Endothelial cell of umbilical vein (primary cell): ENCODE data around the gene CKAP5. TPM values are rescaled to one million over a fixed set of nuclear protein-coding genes. Genes with fewer than 3 reads are reported as not detected.

Source experiments
- BruUV-seq: library from RNA; stranded (reverse); fragments of 400-500 nt; replicated peaks from 2 replicates; lab custom pipeline; 2021; lab: Mats Ljungman, UMichigan
- CTCF ChIA-PET: fragments of 300-600, 350-600 bp; sonication (Branson Sonifier 250); formaldehyde crosslinking; loops from one replicate; lab custom pipeline; 2021; ENCODE audit warnings: antibody characterized with exemption, inconsistent platforms; lab: Charles Lee
- POLR2A ChIA-PET: fragments of 300-600, 350-600 bp; sonication (Branson Sonifier 250); formaldehyde crosslinking; loops from one replicate; lab custom pipeline; 2021; ENCODE audit warnings: antibody characterized with exemption, inconsistent platforms; lab: Charles Lee
- DNase-seq: peaks from one replicate; pipeline ENCODE4 v3.0.0-alpha.2; 2011; ENCODE audit warnings: low read depth, low spot score
- FAIRE-seq: peaks from 2 replicates; lab custom pipeline; 2011; peaks lifted over from hg19 to GRCh38; lab: Jason Lieb, UNC
- H2AFZ ChIP-seq: 2 replicates; pipeline ENCODE4 v1.6.0; 2012; ENCODE audit warnings: low read depth, low read length, control low read depth, inconsistent platforms
- H3K27ac ChIP-seq: 2 replicates; pipeline ENCODE4 v1.5.1; 2011; ENCODE audit warnings: low read depth, mild to moderate bottlenecking, control low read depth, low read length, moderate library complexity; ENCODE audit not compliant: insufficient read depth
- H3K27me3 ChIP-seq, 2 experiments: 2 replicates each; pipeline versions ENCODE4 v1.6.0 to v1.6.1; 2011; ENCODE audit warnings: low read length in 2 of 2, mixed read lengths in 1 of 2; ENCODE audit not compliant: control insufficient read depth in 2 of 2, insufficient read depth in 2 of 2
- H3K36me3 ChIP-seq, 2 experiments: 2 replicates in 1 of 2; 3 replicates in 1 of 2; pipeline ENCODE4 v1.5.1; 2011; ENCODE audit warnings: low read length in 2 of 2, mild to moderate bottlenecking in 1 of 2, moderate library complexity in 1 of 2; ENCODE audit not compliant: control insufficient read depth in 2 of 2, insufficient read depth in 2 of 2; ENCODE audit errors: extremely low read depth in 1 of 2
- H3K4me1 ChIP-seq: 3 replicates; pipeline ENCODE4 v1.5.1; 2011; ENCODE audit warnings: mild to moderate bottlenecking, low read length; ENCODE audit not compliant: control insufficient read depth, insufficient read depth; ENCODE audit errors: extremely low read depth
- H3K4me2 ChIP-seq: 2 replicates; pipeline ENCODE4 v1.6.1; 2011; ENCODE audit warnings: low read length, control low read depth, mixed read lengths; ENCODE audit not compliant: insufficient read depth
- H3K4me3 ChIP-seq, 3 experiments: fragments of 200-600 bp in 1 of 3; sonication (generic), shearing (Covaris generic) in 1 of 3; replicated peaks in 1 of 3; 2 replicates each; pipeline ENCODE4 v1.5.1; 2011 to 2016; ENCODE audit warnings: control low read depth in 3 of 3, low read length in 3 of 3, mild to moderate bottlenecking in 2 of 3, inconsistent platforms in 1 of 3, low read depth in 1 of 3, moderate library complexity in 1 of 3; ENCODE audit not compliant: insufficient read depth in 1 of 3
- H3K79me2 ChIP-seq: 2 replicates; pipeline ENCODE4 v1.6.0; 2012; ENCODE audit warnings: low read length, inconsistent platforms; ENCODE audit not compliant: control insufficient read depth, insufficient read depth
- H3K9ac ChIP-seq: replicated peaks from 2 replicates; pipeline ENCODE3; 2011; ENCODE audit warnings: low read length, control low read depth; ENCODE audit not compliant: insufficient read depth; ENCODE audit errors: extremely low read depth
- H3K9me1 ChIP-seq: replicated peaks from 3 replicates; pipeline ENCODE4 v1.6.0; 2011; ENCODE audit warnings: mild to moderate bottlenecking, low read length; ENCODE audit not compliant: control insufficient read depth, insufficient read depth; ENCODE audit errors: extremely low read depth
- H3K9me3 ChIP-seq: replicated peaks from 2 replicates; pipeline ENCODE4 v1.5.1; 2012; ENCODE audit warnings: low read length, inconsistent platforms; ENCODE audit not compliant: control insufficient read depth, insufficient read depth
- H4K20me1 ChIP-seq: replicated peaks from 2 replicates; pipeline ENCODE3; 2011; ENCODE audit warnings: mild to moderate bottlenecking, low read length; ENCODE audit not compliant: control insufficient read depth, insufficient read depth; ENCODE audit errors: extremely low read depth
- CTCF ChIP-seq, 2 donors: IDR thresholded peaks; 1 replicate in 1 of 2; 2 replicates in 1 of 2; pipeline ENCODE4 v1.5.1; 2011; ENCODE audit warnings: low read length in 2 of 2, mild to moderate bottlenecking in 2 of 2, moderate library complexity in 2 of 2, control low read depth in 1 of 2, inconsistent platforms in 1 of 2, low read depth in 1 of 2; ENCODE audit not compliant: insufficient read depth in 1 of 2; ENCODE audit errors: extremely low read depth in 1 of 2
- EZH2 ChIP-seq: IDR thresholded peaks from 2 replicates; pipeline ENCODE4 v1.6.1; 2012; ENCODE audit warnings: borderline replicate concordance, low read depth, mild to moderate bottlenecking, moderate library complexity, low read length, inconsistent platforms; ENCODE audit not compliant: severe bottlenecking
- FOS ChIP-seq: IDR thresholded peaks from 2 replicates; pipeline ENCODE4 v1.6.1; 2011; ENCODE audit warnings: mild to moderate bottlenecking, low read length, moderate library complexity, borderline replicate concordance; ENCODE audit not compliant: insufficient read depth
- GATA2 ChIP-seq: IDR thresholded peaks from 2 replicates; pipeline ENCODE4 v1.7.0; 2011; ENCODE audit warnings: low read depth, mild to moderate bottlenecking, moderate library complexity, mixed read lengths, low read length; ENCODE audit not compliant: insufficient read length, insufficient read depth
- JUN ChIP-seq: IDR thresholded peaks from 2 replicates; pipeline ENCODE4 v1.6.1; 2011; ENCODE audit warnings: borderline replicate concordance, low read depth; ENCODE audit not compliant: insufficient read length, insufficient read depth
- MAX ChIP-seq: IDR thresholded peaks from 2 replicates; pipeline ENCODE4 v1.6.1; 2011; ENCODE audit not compliant: insufficient read depth, insufficient read length
- MYC ChIP-seq: IDR thresholded peaks from one replicate; pipeline ENCODE4 v1.6.1; 2011; ENCODE audit warnings: mild to moderate bottlenecking, low read depth, low read length
- POLR2A ChIP-seq: IDR thresholded peaks from 2 replicates; pipeline ENCODE4 v1.6.1; 2012; ENCODE audit warnings: low read depth, mild to moderate bottlenecking, control low read depth, low read length
- POLR2AphosphoS5 ChIP-seq: IDR thresholded peaks from 2 replicates; pipeline ENCODE4 v1.6.1; 2012; ENCODE audit warnings: low read depth, mild to moderate bottlenecking, control low read depth, low read length, moderate library complexity; ENCODE audit not compliant: insufficient read depth
- dilution Hi-C: fragments of 300-500 bp; cut with MboI; formaldehyde crosslinking; loops from one replicate; pipeline ENCODE4 v1.15.0; 2019; ENCODE audit warnings: low sequenced_read_pairs; ENCODE audit not compliant: extremely low pct_ligation_motif_present
- intact Hi-C: fragments of 100-400 bp; cut with micrococcal nuclease; formaldehyde crosslinking; loops from one replicate; pipeline ENCODE4 v1.10.0; 2022
- polyA plus RNA-seq, 4 experiments: library from polyadenylated mRNA; depleted of rRNA in 3 of 4; stranded (reverse) in 3 of 4; unstranded in 1 of 4; fragments of >200 nt; gene quantifications; 2 replicates each; pipeline versions ENCODE4 v1.2.1 to v1.2.3, GENCODE V29; 2011 to 2012; ENCODE audit warnings: missing spikeins in 1 of 4
- total RNA-seq: library from RNA; stranded (reverse); gene quantifications from 2 replicates; pipeline ENCODE4 v1.2.3, GENCODE V29; 2021

The CKAP5 gene
- total and polyA plus RNA-seq, 2 donors (not counting 3 experiments of a cell fraction or from before 2014, with no cell fraction given): 47.4 to 138 TPM

- POLR2A ChIA-PET: no interaction called here
- no TSS peak for BruUV-seq
- H3K27ac ChIP-seq: no peak overlapping the region
- H3K9me1 ChIP-seq: no peaks in the 10 kb centered on the region
- H3K4me3 ChIP-seq: no peak overlapping the region
- intact Hi-C loops (no loop called here), dilution Hi-C loops (no loop called here)
- no peaks in the 10 kb centered on the region for H3K27me3 ChIP-seq
- H3K9ac ChIP-seq: no peak overlapping the region
- no peak for FAIRE-seq
- H3K4me2 ChIP-seq: no peak overlapping the region
- H3K4me1 ChIP-seq: no peaks in the 10 kb centered on the region
- no peak for TF ChIP-seq MYC
- TF ChIP-seq POLR2AphosphoS5: no peak
- TF ChIP-seq POLR2A: no peak
- TF ChIP-seq EZH2: no peak
- TF ChIP-seq MAX: no peak
- TF ChIP-seq JUN: no peak
- no peak for TF ChIP-seq CTCF (IDR thresholded peaks at IDR 0.05; ENCODE audit: extremely low read depth in 1 of 2, insufficient read depth in 1 of 2, low read depth in 1 of 2, low read length in 2 of 2)
- TF ChIP-seq GATA2: no peak
- TF ChIP-seq FOS: no peak
- no peaks in the 10 kb centered on the region for H3K9me3 ChIP-seq
- H4K20me1 ChIP-seq: no peaks in the 10 kb centered on the region
- H3K36me3 ChIP-seq: peaks cover 3 to 15% of the 10 kb centered on the region in 2 experiments
- CTCF ChIA-PET: no interaction called here
- no peak for DNase-seq
- H3K79me2 ChIP-seq: peaks cover 3% of the 10 kb centered on the region
- no peak overlapping the region for H2AFZ ChIP-seq
Observed at GRCh38 chr11:46776878-46777277, 69.2 kb downstream of the CKAP5 start.
